Right lobe of liver (tissue), 6 donors: ENCODE results near the gene PRR12. TPM values are rescaled to one million over a fixed set of nuclear protein-coding genes. Genes with fewer than 3 reads are reported as not detected.
A peak's percentile ranks its signal among the peaks of the same experiment; 100 is the strongest.

Source experiments
- ATAC-seq, 4 donors: fragments of 200-7000 bp; cut with Tn5 transposase; one replicate each; pipeline ENCODE4 v1.9.1; 2020; ENCODE audit warnings: mild to moderate bottlenecking in 4 of 4, moderate library complexity in 4 of 4
- DNase-seq, 3 donors: peaks; one replicate each; pipeline ENCODE4 v3.0.0-alpha.2; 2020
- H3K27ac ChIP-seq, 3 donors: fragments of 200-600 bp; one replicate each; pipeline ENCODE4 v1.8.0; 2022
- H3K27me3 ChIP-seq, 2 donors: fragments of 200-600 bp; one replicate each; pipeline ENCODE4 v1.8.0; 2022
- H3K36me3 ChIP-seq, 4 donors: fragments of 200-600 bp; sonication (generic) in 1 of 4; one replicate each; pipeline versions ENCODE4 v1.5.1 to v1.8.0; 2017 to 2022; ENCODE audit warnings: control low read depth in 1 of 4
- H3K4me1 ChIP-seq, 4 donors: fragments of 200-600 bp; sonication (generic) in 1 of 4; one replicate each; pipeline versions ENCODE4 v1.5.1 to v1.8.0; 2017 to 2022; ENCODE audit warnings: control low read depth in 1 of 4
- H3K4me3 ChIP-seq, 3 donors: fragments of 200-600 bp; one replicate each; pipeline ENCODE4 v1.8.0; 2022
- H3K9me3 ChIP-seq, 4 donors: fragments of 200-600 bp; sonication (generic) in 1 of 4; one replicate each; pipeline versions ENCODE4 v1.5.1 to v1.8.0; 2017 to 2022; ENCODE audit warnings: control low read depth in 1 of 4
- POLR2A ChIP-seq: fragments of 450-650 bp; IDR thresholded peaks from one replicate; pipeline ENCODE4 v1.6.1; 2017; ENCODE audit warnings: antibody characterized with exemption, mild to moderate bottlenecking
- WGBS: methylation state at CpG from one replicate; pipeline ENCODE4 v1.1.6; 2018; ENCODE audit warnings: low coverage, low lambda C conversion rate; ENCODE audit not compliant: insufficient coverage; ENCODE audit errors: missing lambda C conversion rate; 5-methylcytosine and 5-hydroxymethylcytosine counted together
- intact Hi-C, 2 donors: fragments of 100-400 bp; cut with DNase I; formaldehyde crosslinking; loops; one replicate each; pipeline versions ENCODE4 v1.11.2 to v1.14.1; 2022
- total RNA-seq, 6 experiments: library from RNA; depleted of rRNA in 2 of 6; stranded (reverse); fragments of >200 nt in 2 of 6; fragmentation: NEBNext Ultra II Directional in 3 of 6; extraction: Animal tissue kit (Norgen Biotek cat#: 25700) in 3 of 6; gene quantifications; one replicate each; pipeline versions ENCODE4 v1.1.0 to v1.2.4, GENCODE V29; 2016 to 2023
- TF ChIP-seq, protein P1 (sequence below), 4 donors: fragments of 200-600 bp in 3 of 4; fragments of 450-650 bp in 1 of 4; IDR thresholded peaks; one replicate each; pipeline versions ENCODE4 v1.5.1 to v1.8.0; 2016 to 2022; ENCODE audit warnings: antibody characterized with exemption in 4 of 4, mild to moderate bottlenecking in 2 of 4
- donor health status: DM: no; HTN: yes; CAD: no.
- donor health status: DM: no; HTN: no; CAD: no.
- donor health status: DM: no; HTN: no; CAD: no.
- donor health status: DM: no; HTN: yes; CAD: no.
- donor health status: DM: no; HTN: yes; CAD: no.

The PRR12 gene
- total RNA-seq, 6 experiments from 2014 or later = 4.0 to 8.5 (median 5.5) TPM

DNA sequence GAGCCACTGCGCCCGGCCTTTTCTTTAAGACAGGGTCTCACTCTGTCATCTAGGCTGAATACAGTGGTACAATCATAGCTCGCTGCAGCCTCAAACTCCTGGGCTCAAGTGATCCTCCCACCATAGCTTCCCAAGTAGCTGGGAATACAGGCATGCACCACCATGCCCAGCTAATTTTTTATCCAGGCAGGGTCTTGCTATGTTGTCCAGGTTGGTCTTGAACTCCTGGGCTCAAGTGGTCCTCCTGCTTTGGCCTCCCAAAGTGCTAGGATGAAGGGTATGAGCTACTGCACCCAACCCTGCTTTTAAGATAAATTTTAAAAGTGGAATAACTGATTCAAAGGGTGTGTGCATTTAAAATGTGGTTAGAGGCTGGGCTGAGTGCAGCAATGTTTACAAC lies 24.7 kb upstream of the PRR12 start:
- Histone ChIP-seq H3K36me3 (no peaks in the 10 kb centered on the region), H3K27me3 (no peaks in the 10 kb centered on the region), H3K4me3 (no peak overlapping the region), H3K4me1 (peaks cover 0 to 23% (median 4%) of the 10 kb centered on the region in 4 donors), H3K9me3 (no peaks in the 10 kb centered on the region), H3K27ac (no peak overlapping the region)
- DNase-seq (no peak), ATAC-seq (no peak)
- TF ChIP-seq, protein P1, sequence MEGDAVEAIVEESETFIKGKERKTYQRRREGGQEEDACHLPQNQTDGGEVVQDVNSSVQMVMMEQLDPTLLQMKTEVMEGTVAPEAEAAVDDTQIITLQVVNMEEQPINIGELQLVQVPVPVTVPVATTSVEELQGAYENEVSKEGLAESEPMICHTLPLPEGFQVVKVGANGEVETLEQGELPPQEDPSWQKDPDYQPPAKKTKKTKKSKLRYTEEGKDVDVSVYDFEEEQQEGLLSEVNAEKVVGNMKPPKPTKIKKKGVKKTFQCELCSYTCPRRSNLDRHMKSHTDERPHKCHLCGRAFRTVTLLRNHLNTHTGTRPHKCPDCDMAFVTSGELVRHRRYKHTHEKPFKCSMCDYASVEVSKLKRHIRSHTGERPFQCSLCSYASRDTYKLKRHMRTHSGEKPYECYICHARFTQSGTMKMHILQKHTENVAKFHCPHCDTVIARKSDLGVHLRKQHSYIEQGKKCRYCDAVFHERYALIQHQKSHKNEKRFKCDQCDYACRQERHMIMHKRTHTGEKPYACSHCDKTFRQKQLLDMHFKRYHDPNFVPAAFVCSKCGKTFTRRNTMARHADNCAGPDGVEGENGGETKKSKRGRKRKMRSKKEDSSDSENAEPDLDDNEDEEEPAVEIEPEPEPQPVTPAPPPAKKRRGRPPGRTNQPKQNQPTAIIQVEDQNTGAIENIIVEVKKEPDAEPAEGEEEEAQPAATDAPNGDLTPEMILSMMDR (IDR thresholded peaks at IDR 0.05) = no peak
- TF ChIP-seq POLR2A = no peak
- WGBS = 92% methylated on average over 2 of the region's 3 CpGs
- intact Hi-C loops = loop anchor here in 1 of 2 donors (5.0 kb wide), 1 partner anchor 59 kb away; no protein-coding TSS in a partner anchor

DNA sequence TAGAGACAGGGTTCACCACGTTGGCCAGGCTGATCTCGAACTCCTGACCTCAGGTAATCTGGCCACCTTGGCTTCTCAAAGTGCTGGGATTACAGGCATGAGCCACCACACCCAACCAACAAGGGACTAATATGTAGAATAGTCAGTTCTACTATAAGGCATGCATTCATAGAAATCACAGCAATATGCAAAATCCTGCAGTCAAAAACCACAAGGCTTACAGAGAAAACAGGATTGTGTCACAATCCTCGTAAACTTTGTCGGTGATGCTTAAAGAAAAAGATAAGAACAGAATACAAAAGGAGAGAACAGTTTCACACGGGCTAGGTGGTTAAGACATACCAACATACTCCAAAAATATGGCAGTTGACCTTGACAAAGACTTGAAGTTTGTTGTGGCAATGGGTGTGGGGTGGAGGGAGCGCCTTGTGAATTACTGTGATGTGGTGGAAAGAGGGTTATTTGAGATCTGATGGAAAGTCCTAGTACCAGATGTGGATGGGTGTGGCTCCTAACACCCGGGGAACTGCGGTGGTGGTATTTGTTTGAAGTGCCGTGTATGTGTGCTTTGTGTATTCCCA lies 23.0 kb upstream of the PRR12 start:
- Histone ChIP-seq H3K36me3 (no peaks in the 10 kb centered on the region), H3K4me1 (peaks cover 0 to 25% (median 5%) of the 10 kb centered on the region in 4 donors), H3K27me3 (no peaks in the 10 kb centered on the region), H3K9me3 (no peaks in the 10 kb centered on the region), H3K27ac (no peak overlapping the region), H3K4me3 (no peak overlapping the region)
- no peak for TF ChIP-seq POLR2A
- TF ChIP-seq, protein P1 (IDR thresholded peaks at IDR 0.05) = no peak
- 47% methylated on average over 9 of the region's 9 CpGs for WGBS
- DNase-seq (no peak), ATAC-seq (no peak)
- intact Hi-C loops = loop anchor here in 1 of 2 donors (5.0 kb wide), 1 partner anchor 61 kb away; no protein-coding TSS in a partner anchor

DNA sequence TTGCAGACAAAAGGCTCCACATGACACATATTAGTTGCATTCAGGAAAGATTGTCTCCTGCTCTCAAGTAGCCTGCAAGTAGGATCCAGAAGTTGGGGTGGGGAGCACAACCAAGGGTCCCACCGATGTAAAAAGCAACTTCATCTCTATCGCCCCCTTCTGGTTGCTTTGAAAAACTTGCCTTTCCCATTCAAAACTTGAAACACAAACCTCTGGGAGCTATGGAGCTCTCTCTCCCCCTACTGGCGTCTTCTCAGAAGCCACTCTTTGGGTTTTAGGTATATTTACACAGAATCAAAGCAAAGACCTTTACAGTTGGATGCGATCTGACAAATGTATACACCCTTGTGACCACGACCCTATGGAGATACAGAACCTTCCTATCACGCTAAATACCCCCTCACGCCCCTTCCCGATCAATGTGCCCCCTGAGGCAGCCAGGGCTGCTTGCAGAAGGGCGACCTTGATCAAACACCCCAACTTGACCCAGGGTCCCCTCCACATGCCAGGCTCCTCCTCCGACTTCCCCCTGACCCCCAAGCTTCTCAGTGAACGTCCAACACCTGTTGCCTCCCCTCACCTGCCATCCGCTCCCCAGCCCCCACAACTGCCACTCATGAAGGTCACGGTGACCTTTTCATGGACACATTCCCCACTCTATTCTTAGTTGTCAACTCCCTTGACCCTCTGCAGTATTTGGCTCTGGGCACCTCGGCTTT lies 20.7 kb upstream of the PRR12 start:
- Histone ChIP-seq H3K36me3 (peaks cover 0 to under 1% (median 0%) of the 10 kb centered on the region in 4 donors), H3K4me3 (no peak overlapping the region), H3K27ac (no peak overlapping the region), H3K9me3 (no peaks in the 10 kb centered on the region), H3K4me1 (peaks cover 0 to 13% (median 5%) of the 10 kb centered on the region in 4 donors), H3K27me3 (no peaks in the 10 kb centered on the region)
- intact Hi-C loops = loop anchor here in 1 of 2 donors (10.0 kb wide), 1 partner anchor 115 kb away; the partner anchor contains the start of gene ADM5
- TF ChIP-seq, protein P1 (IDR thresholded peaks at IDR 0.05) = peak; percentile 97 to 99 (median 98)
- TF ChIP-seq POLR2A = no peak
- WGBS = 9% methylated on average over 12 of the region's 14 CpGs
- DNase-seq = peak in 1 of 3 donors; percentile 57
- ATAC-seq = peak; percentile 85 to 94 (median 90)

DNA sequence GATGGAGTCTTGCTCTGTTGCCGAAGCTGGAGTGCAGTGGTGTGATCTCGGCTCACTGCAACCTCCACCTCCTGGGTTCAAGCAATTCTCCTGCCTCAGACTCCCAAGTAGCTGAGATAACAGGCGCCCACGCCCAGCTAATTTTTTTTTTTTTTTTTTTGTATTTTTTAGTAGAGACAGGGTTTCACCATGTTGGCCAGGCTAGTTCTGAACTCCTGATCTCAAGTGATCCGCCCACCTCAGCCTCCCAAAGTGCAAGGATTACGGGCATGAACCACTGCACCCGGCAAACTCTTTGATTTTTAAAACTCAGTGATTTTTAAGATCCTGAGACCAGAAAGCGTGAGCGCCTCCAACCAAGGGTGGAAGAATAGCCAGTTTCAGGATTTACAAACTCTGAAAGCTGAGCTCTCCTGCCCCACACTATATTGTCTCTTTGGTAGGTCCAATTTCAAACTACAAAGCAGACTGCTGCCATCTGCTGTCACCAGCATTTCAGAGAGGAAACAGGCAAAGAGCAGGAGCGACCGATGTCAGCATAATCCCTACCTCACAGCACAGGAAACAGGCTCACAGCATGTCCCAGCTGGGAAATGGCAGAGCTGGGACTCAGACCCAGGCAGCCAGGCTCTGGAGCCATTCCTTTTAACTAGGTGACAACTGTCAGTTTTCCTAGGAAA lies 19.8 kb upstream of the PRR12 start:
- 46% methylated on average over 11 of the region's 11 CpGs for WGBS
- no peak overlapping the region for H3K4me3 ChIP-seq
- ATAC-seq (peak; percentile 73 to 89 (median 86)), DNase-seq (peak in 1 of 3 donors; percentile 35)
- peak overlapping the region in 1 of 3 donors; percentile 10 for H3K27ac ChIP-seq
- no peaks in the 10 kb centered on the region for H3K9me3 ChIP-seq
- no peak for TF ChIP-seq POLR2A
- TF ChIP-seq, protein P1 (IDR thresholded peaks at IDR 0.05) = peak; percentile 7 to 46 (median 40)
- intact Hi-C loops = loop anchor here in 1 of 2 donors (10.0 kb wide), 1 partner anchor 114 kb away; the partner anchor contains the start of gene ADM5
- H3K36me3 ChIP-seq = peaks cover 0 to 9% (median 0%) of the 10 kb centered on the region in 4 donors
- peaks cover 0 to 13% (median 5%) of the 10 kb centered on the region in 4 donors for H3K4me1 ChIP-seq
- H3K27me3 ChIP-seq = no peaks in the 10 kb centered on the region
